Measurements from ENCODE around the gene SGSH. TPM values are rescaled to one million over a fixed set of nuclear protein-coding genes. Genes with fewer than 3 reads are reported as not detected.

The SGSH gene
- total RNA-seq, 1 experiment from 2014 or later, result 42.8 TPM

- Mint-ChIP-seq H3K27me3 (ENCODE audit: insufficient read depth, unreplicated experiment) (no peaks in the 10 kb centered on the region), H3K36me3 (ENCODE audit: insufficient read depth, unreplicated experiment) (no peaks in the 10 kb centered on the region)
- DNase-seq, result no peak
These were observed 28.1 kb downstream of the SGSH start for GRCh38 chr17:80191865-80192661.

DNA sequence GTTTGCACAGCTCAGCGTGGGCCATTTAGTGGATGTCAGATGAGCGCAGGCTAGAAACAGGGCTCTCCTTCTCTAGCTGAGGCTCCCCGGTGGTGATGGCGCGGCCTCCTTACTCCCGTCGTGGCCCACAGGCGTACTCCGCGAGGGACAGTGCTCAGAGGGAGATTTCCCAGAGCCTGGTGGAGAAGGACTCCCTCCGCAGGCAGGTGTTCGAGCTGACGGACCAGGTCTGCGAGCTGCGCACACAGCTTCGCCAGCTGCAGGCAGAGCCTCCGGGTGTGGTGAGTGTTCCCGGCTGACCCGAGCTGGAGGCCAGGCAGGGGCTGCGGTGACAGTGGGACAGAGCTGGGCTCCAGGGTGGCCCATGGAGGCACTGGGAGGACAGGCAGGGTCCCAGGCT, 28.9 kb downstream of the SGSH start:
- H3K9me3 Mint-ChIP-seq (ENCODE audit: unreplicated experiment), result no peaks in the 10 kb centered on the region
- Histone ChIP-seq H3K4me3 (ENCODE audit: low read depth, low read length) (no peak overlapping the region), H3K4me1 (no peaks in the 10 kb centered on the region), H3K36me3 (ENCODE audit: control insufficient read depth, insufficient read depth, low read length) (no peaks in the 10 kb centered on the region), H3K27me3 (replicated peaks; ENCODE audit: control insufficient read depth, insufficient read depth, low read length) (no peaks in the 10 kb centered on the region), H3K9me3 (no peaks in the 10 kb centered on the region)
- intact Hi-C loops (cut with micrococcal nuclease; ENCODE audit: unreplicated experiment), result no loop called here
- H3K27ac Mint-ChIP-seq (ENCODE audit: unreplicated experiment), result no peak overlapping the region
- no peaks in the 10 kb centered on the region for H3K36me3 Mint-ChIP-seq (ENCODE audit: insufficient read depth, unreplicated experiment)
- H3K27me3 Mint-ChIP-seq (ENCODE audit: insufficient read depth, unreplicated experiment), result no peaks in the 10 kb centered on the region
- POLR2A ChIA-PET, result no interaction called here
- no peak overlapping the region for H3K4me3 Mint-ChIP-seq (ENCODE audit: unreplicated experiment)
- TF ChIP-seq, protein P1, sequence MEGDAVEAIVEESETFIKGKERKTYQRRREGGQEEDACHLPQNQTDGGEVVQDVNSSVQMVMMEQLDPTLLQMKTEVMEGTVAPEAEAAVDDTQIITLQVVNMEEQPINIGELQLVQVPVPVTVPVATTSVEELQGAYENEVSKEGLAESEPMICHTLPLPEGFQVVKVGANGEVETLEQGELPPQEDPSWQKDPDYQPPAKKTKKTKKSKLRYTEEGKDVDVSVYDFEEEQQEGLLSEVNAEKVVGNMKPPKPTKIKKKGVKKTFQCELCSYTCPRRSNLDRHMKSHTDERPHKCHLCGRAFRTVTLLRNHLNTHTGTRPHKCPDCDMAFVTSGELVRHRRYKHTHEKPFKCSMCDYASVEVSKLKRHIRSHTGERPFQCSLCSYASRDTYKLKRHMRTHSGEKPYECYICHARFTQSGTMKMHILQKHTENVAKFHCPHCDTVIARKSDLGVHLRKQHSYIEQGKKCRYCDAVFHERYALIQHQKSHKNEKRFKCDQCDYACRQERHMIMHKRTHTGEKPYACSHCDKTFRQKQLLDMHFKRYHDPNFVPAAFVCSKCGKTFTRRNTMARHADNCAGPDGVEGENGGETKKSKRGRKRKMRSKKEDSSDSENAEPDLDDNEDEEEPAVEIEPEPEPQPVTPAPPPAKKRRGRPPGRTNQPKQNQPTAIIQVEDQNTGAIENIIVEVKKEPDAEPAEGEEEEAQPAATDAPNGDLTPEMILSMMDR (IDR thresholded peaks at IDR 0.05; ENCODE audit: insufficient read depth in 1 of 2, low read depth in 1 of 2, low read length in 1 of 2, severe bottlenecking in 1 of 2, unreplicated experiment in 1 of 2), result no peak
- H3K4me1 Mint-ChIP-seq (ENCODE audit: low read depth, unreplicated experiment), result no peaks in the 10 kb centered on the region
- no peak for DNase-seq
- CTCF ChIA-PET, result no interaction called here
- no TSS peak for BruUV-seq (replicated peaks)

More at GRCh38 chr17:80191865-80192661, 28.1 kb downstream of the SGSH start:
- TF ChIP-seq, protein P1 (IDR thresholded peaks at IDR 0.05; ENCODE audit: insufficient read depth in 1 of 2, low read depth in 1 of 2, low read length in 1 of 2, severe bottlenecking in 1 of 2, unreplicated experiment in 1 of 2), result no peak
- no peaks in the 10 kb centered on the region for H3K9me3 ChIP-seq
- Mint-ChIP-seq H3K4me1 (ENCODE audit: low read depth, unreplicated experiment) (no peaks in the 10 kb centered on the region), H3K27ac (ENCODE audit: unreplicated experiment) (no peak overlapping the region), H3K4me3 (ENCODE audit: unreplicated experiment) (no peak overlapping the region), H3K9me3 (ENCODE audit: unreplicated experiment) (no peaks in the 10 kb centered on the region)
- ChIA-PET CTCF (no interaction called here), POLR2A (no interaction called here)
- H3K4me1 ChIP-seq, result no peaks in the 10 kb centered on the region
- intact Hi-C loops (cut with micrococcal nuclease; ENCODE audit: unreplicated experiment), result no loop called here
- H3K4me3 ChIP-seq (ENCODE audit: low read depth, low read length), result no peak overlapping the region
- BruUV-seq (replicated peaks), result no TSS peak
- H3K27me3 ChIP-seq (replicated peaks; ENCODE audit: control insufficient read depth, insufficient read depth, low read length), result no peaks in the 10 kb centered on the region
- no peaks in the 10 kb centered on the region for H3K36me3 ChIP-seq (ENCODE audit: control insufficient read depth, insufficient read depth, low read length)

DNA sequence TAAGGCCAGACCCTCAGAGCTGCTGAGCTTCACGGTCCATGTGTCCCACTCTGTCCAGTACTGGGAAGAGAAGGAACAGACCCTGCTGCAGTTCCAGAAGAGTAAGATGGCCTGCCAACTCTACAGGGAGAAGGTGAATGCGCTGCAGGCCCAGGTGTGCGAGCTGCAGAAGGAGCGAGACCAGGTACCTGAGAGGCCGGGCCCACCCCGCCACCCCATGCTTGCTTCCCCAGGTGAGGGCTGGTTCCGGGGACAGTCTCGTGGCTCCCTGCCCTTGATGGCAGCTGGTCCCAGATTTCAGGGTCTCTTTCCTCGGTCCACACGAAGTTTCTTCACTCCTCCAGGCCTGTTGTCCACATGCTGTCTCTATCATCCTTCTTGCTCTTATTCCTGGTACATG, 29.4 kb downstream of the SGSH start:
- Mint-ChIP-seq H3K9me3 (ENCODE audit: unreplicated experiment) (no peaks in the 10 kb centered on the region), H3K4me3 (ENCODE audit: unreplicated experiment) (no peak overlapping the region), H3K4me1 (ENCODE audit: low read depth, unreplicated experiment) (no peaks in the 10 kb centered on the region), H3K27ac (ENCODE audit: unreplicated experiment) (no peak overlapping the region), H3K36me3 (ENCODE audit: insufficient read depth, unreplicated experiment) (no peaks in the 10 kb centered on the region), H3K27me3 (ENCODE audit: insufficient read depth, unreplicated experiment) (no peaks in the 10 kb centered on the region)
- Histone ChIP-seq H3K27me3 (replicated peaks; ENCODE audit: control insufficient read depth, insufficient read depth, low read length) (no peaks in the 10 kb centered on the region), H3K9me3 (no peaks in the 10 kb centered on the region), H3K4me1 (no peaks in the 10 kb centered on the region), H3K36me3 (ENCODE audit: control insufficient read depth, insufficient read depth, low read length) (no peaks in the 10 kb centered on the region), H3K4me3 (ENCODE audit: low read depth, low read length) (no peak overlapping the region)
- TF ChIP-seq, protein P1 (IDR thresholded peaks at IDR 0.05; ENCODE audit: insufficient read depth in 1 of 2, low read depth in 1 of 2, low read length in 1 of 2, severe bottlenecking in 1 of 2, unreplicated experiment in 1 of 2), result no peak
- no peak for DNase-seq
- intact Hi-C loops (cut with micrococcal nuclease; ENCODE audit: unreplicated experiment), result no loop called here
- no TSS peak for BruUV-seq (replicated peaks)
- ChIA-PET POLR2A (no interaction called here), CTCF (no interaction called here)

Measured in Caco-2 (cell line).